ENCODE results near the gene KIAA0586.

The KIAA0586 gene

GRCh38 chr14:58463147-58463546 lies 35.6 kb downstream of the KIAA0586 start:
- no peak for TF ChIP-seq CTCF (IDR thresholded peaks at IDR 0.05; ENCODE audit: control insufficient read depth, insufficient read depth, low read depth, low read length, missing control alignments)
- no peak for DNase-seq (ENCODE audit: low read depth)
- no peak overlapping the region for H3K4me3 ChIP-seq (ENCODE audit: control insufficient read depth, low read depth, low read length)

- no peak for TF ChIP-seq CTCF (IDR thresholded peaks at IDR 0.05; ENCODE audit: control insufficient read depth, insufficient read depth, low read depth, low read length, missing control alignments)
- no peak overlapping the region for H3K4me3 ChIP-seq (ENCODE audit: control insufficient read depth, low read depth, low read length)
- no peak for DNase-seq (ENCODE audit: low read depth)
These were observed 37.1 kb downstream of the KIAA0586 start for GRCh38 chr14:58464652-58465051.

GRCh38 chr14:58465421-58465820 lies 37.9 kb downstream of the KIAA0586 start:
- DNase-seq (ENCODE audit: low read depth) = no peak
- no peak overlapping the region for H3K4me3 ChIP-seq (ENCODE audit: control insufficient read depth, low read depth, low read length)
- no peak for TF ChIP-seq CTCF (IDR thresholded peaks at IDR 0.05; ENCODE audit: control insufficient read depth, insufficient read depth, low read depth, low read length, missing control alignments)

- DNase-seq (ENCODE audit: low read depth) = no peak
- no peak overlapping the region for H3K4me3 ChIP-seq (ENCODE audit: control insufficient read depth, low read depth, low read length)
- no peak for TF ChIP-seq CTCF (IDR thresholded peaks at IDR 0.05; ENCODE audit: control insufficient read depth, insufficient read depth, low read depth, low read length, missing control alignments)
These were observed 38.9 kb downstream of the KIAA0586 start for GRCh38 chr14:58466459-58466858.

- DNase-seq (ENCODE audit: low read depth) = no peak
- no peak for TF ChIP-seq CTCF (IDR thresholded peaks at IDR 0.05; ENCODE audit: control insufficient read depth, insufficient read depth, low read depth, low read length, missing control alignments)
- no peak overlapping the region for H3K4me3 ChIP-seq (ENCODE audit: control insufficient read depth, low read depth, low read length)
These were observed 40.1 kb downstream of the KIAA0586 start for GRCh38 chr14:58467575-58467974.

GRCh38 chr14:58469309-58469708 lies 41.8 kb downstream of the KIAA0586 start:
- H3K4me3 ChIP-seq (ENCODE audit: control insufficient read depth, low read depth, low read length) = no peak overlapping the region
- no peak for TF ChIP-seq CTCF (IDR thresholded peaks at IDR 0.05; ENCODE audit: control insufficient read depth, insufficient read depth, low read depth, low read length, missing control alignments)

GRCh38 chr14:58476320-58476719 lies 48.8 kb downstream of the KIAA0586 start:
- no peak for TF ChIP-seq CTCF (IDR thresholded peaks at IDR 0.05; ENCODE audit: control insufficient read depth, insufficient read depth, low read depth, low read length, missing control alignments)
- H3K4me3 ChIP-seq (ENCODE audit: control insufficient read depth, low read depth, low read length) = no peak overlapping the region
- DNase-seq (ENCODE audit: low read depth) = no peak

More at GRCh38 chr14:58469309-58469708, 41.8 kb downstream of the KIAA0586 start:
- no peak for DNase-seq (ENCODE audit: low read depth)
